Transverse colon (tissue), 4 donors: Measurements from ENCODE around the gene VPS13D. TPM values are rescaled to one million over a fixed set of nuclear protein-coding genes. Genes with fewer than 3 reads are reported as not detected.

Experiments
- DNase-seq: peaks from one replicate; pipeline ENCODE4 v3.0.0-alpha.2; 2019
- H3K27ac ChIP-seq, 4 donors: fragments of 200-600 bp; sonication (generic); 2 replicates each; pipeline ENCODE4 v1.5.1; 2016 to 2018; ENCODE audit warnings: inconsistent platforms in 4 of 4
- H3K27me3 ChIP-seq: fragments of 200-600 bp; sonication (generic); 2 replicates; pipeline ENCODE4 v1.5.1; 2017; ENCODE audit warnings: inconsistent platforms
- H3K36me3 ChIP-seq, 4 donors: fragments of 200-600 bp; sonication (generic); 2 replicates each; pipeline ENCODE4 v1.5.1; 2017 to 2019; ENCODE audit warnings: inconsistent platforms in 4 of 4
- H3K4me1 ChIP-seq, 4 donors: fragments of 200-600 bp; sonication (generic); 2 replicates each; pipeline ENCODE4 v1.5.1; 2017 to 2020; ENCODE audit warnings: inconsistent platforms in 4 of 4
- H3K4me3 ChIP-seq, 4 donors: fragments of 200-600 bp; sonication (generic); 1 replicate in 1 of 4; 2 replicates in 3 of 4; pipeline versions ENCODE4 v1.5.1 to v1.6.1; 2017 to 2019; ENCODE audit warnings: inconsistent platforms in 4 of 4
- H3K9me3 ChIP-seq, 2 donors: fragments of 200-600 bp; sonication (generic); 2 replicates each; pipeline ENCODE4 v1.5.1; 2017 to 2019; ENCODE audit warnings: inconsistent platforms in 2 of 2
- EP300 ChIP-seq: sonication (generic); formaldehyde crosslinking; IDR thresholded peaks from one replicate; pipeline ENCODE4 v1.6.1; 2017; ENCODE audit warnings: antibody characterized with exemption, low read depth
- POLR2A ChIP-seq: fragments of 450-650 bp; IDR thresholded peaks from one replicate; pipeline ENCODE4 v1.6.1; 2016; ENCODE audit warnings: antibody characterized with exemption, mild to moderate bottlenecking, moderate library complexity
- POLR2AphosphoS5 ChIP-seq, 3 donors: sonication (generic); formaldehyde crosslinking; IDR thresholded peaks; one replicate each; pipeline ENCODE4 v1.6.1; 2016; ENCODE audit warnings: antibody characterized with exemption in 3 of 3
- WGBS, 2 donors: methylation state at CpG; one replicate each; pipeline ENCODE4 v1.1.5; 2018; ENCODE audit warnings: low coverage in 1 of 2; 5-methylcytosine and 5-hydroxymethylcytosine counted together
- in situ Hi-C, 4 donors: fragments of 200-750 bp; cut with MboI; loops; one replicate each; pipeline versions ENCODE4 v1.15.0 to v1.15.1; 2017; ENCODE audit warnings: low sequenced_read_pairs in 3 of 4, low pct_ligation_motif_present in 1 of 4, low pct_unique_long_range_greater_than_20kb in 1 of 4
- intact Hi-C: fragments of 100-400 bp; cut with DNase I; formaldehyde crosslinking; loops from one replicate; pipeline ENCODE4 v1.15.1; 2023; ENCODE audit warnings: low total_unique reads
- total RNA-seq, 4 donors: library from RNA; depleted of rRNA; stranded (reverse); fragments of >200 nt; gene quantifications; one replicate each; pipeline ENCODE4 v1.1.0, GENCODE V29; 2016
- TF ChIP-seq, protein P1 (sequence below), 5 experiments: fragments of 200-600 bp in 3 of 5; fragments of 450-650 bp in 2 of 5; sonication (generic) in 3 of 5; IDR thresholded peaks; 1 replicate in 2 of 5; 2 replicates in 3 of 5; pipeline ENCODE4 v1.5.1; 2016 to 2017; ENCODE audit warnings: antibody characterized with exemption in 5 of 5, inconsistent platforms in 3 of 5, mild to moderate bottlenecking in 2 of 5, moderate library complexity in 1 of 5

VPS13D gene
- total RNA-seq, 4 donors from 2014 or later = 101 to 136 (median 116) TPM

DNA sequence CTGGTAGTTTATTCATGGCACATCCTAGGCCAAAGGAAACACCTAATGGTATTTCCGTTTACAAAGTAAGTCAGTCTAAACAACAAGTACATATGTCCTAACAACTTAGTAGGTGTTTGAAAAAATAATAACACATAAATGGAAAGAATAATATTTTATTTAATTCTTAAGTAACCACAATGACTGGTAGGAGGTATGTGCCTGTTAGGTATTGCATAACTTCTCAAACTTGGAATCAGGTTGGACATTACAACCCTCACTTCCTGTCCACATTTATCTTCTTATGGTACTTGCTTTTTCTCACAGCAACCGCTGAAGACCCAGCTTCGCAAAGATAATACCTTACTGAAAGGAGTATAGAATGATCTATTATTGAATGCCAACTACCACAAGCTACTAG is 64.2 kb downstream of the VPS13D start:
- TF ChIP-seq POLR2AphosphoS5 (IDR thresholded peaks at IDR 0.05) (no peak), POLR2A (no peak), EP300 (no peak)
- TF ChIP-seq, protein P1, sequence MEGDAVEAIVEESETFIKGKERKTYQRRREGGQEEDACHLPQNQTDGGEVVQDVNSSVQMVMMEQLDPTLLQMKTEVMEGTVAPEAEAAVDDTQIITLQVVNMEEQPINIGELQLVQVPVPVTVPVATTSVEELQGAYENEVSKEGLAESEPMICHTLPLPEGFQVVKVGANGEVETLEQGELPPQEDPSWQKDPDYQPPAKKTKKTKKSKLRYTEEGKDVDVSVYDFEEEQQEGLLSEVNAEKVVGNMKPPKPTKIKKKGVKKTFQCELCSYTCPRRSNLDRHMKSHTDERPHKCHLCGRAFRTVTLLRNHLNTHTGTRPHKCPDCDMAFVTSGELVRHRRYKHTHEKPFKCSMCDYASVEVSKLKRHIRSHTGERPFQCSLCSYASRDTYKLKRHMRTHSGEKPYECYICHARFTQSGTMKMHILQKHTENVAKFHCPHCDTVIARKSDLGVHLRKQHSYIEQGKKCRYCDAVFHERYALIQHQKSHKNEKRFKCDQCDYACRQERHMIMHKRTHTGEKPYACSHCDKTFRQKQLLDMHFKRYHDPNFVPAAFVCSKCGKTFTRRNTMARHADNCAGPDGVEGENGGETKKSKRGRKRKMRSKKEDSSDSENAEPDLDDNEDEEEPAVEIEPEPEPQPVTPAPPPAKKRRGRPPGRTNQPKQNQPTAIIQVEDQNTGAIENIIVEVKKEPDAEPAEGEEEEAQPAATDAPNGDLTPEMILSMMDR (IDR thresholded peaks at IDR 0.05) = no peak
- H3K27ac ChIP-seq = no peak overlapping the region
- H3K4me3 ChIP-seq = no peak overlapping the region
- in situ Hi-C loops (no loop called here), intact Hi-C loops (loop anchor here (10.0 kb wide), 1 partner anchor 1819 kb away; the partner anchor contains the start of genes DFFA and PEX14)
- no peaks in the 10 kb centered on the region for H3K9me3 ChIP-seq
- no peaks in the 10 kb centered on the region for H3K4me1 ChIP-seq
- DNase-seq = no peak
- H3K36me3 ChIP-seq = peaks cover 0 to 75% (median 23%) of the 10 kb centered on the region in 4 donors
- no peaks in the 10 kb centered on the region for H3K27me3 ChIP-seq
- WGBS, 2 donors = 97 to 99% methylated on average over 3 of the region's 3 CpGs

GRCh38 chr1:12296016-12296415 is 66.2 kb downstream of the VPS13D start:
- DNase-seq = no peak
- no peak for TF ChIP-seq POLR2A
- TF ChIP-seq POLR2AphosphoS5 (IDR thresholded peaks at IDR 0.05) = no peak
- no peak for TF ChIP-seq EP300
- TF ChIP-seq, protein P1 (IDR thresholded peaks at IDR 0.05) = no peak
- no peak overlapping the region for H3K4me3 ChIP-seq
- H3K36me3 ChIP-seq = peaks cover 0 to 65% (median 29%) of the 10 kb centered on the region in 4 donors
- in situ Hi-C loops (no loop called here), intact Hi-C loops (loop anchor here (10.0 kb wide), 1 partner anchor 1821 kb away; the partner anchor contains the start of genes DFFA and PEX14)
- H3K9me3 ChIP-seq = no peaks in the 10 kb centered on the region
- WGBS, 2 donors = 75 to 84% methylated on average over 3 of the region's 3 CpGs
- H3K4me1 ChIP-seq = no peaks in the 10 kb centered on the region
- H3K27me3 ChIP-seq = no peaks in the 10 kb centered on the region
- H3K27ac ChIP-seq = no peak overlapping the region

GRCh38 chr1:12296623-12297022 is 66.8 kb downstream of the VPS13D start:
- TF ChIP-seq EP300 (no peak), POLR2AphosphoS5 (IDR thresholded peaks at IDR 0.05) (no peak), POLR2A (no peak)
- TF ChIP-seq, protein P1 (IDR thresholded peaks at IDR 0.05) = no peak
- Histone ChIP-seq H3K4me3 (no peak overlapping the region), H3K27me3 (no peaks in the 10 kb centered on the region), H3K9me3 (no peaks in the 10 kb centered on the region), H3K27ac (no peak overlapping the region), H3K36me3 (peaks cover 0 to 59% (median 28%) of the 10 kb centered on the region in 4 donors), H3K4me1 (no peaks in the 10 kb centered on the region)
- DNase-seq = no peak
- intact Hi-C loops (loop anchor here (10.0 kb wide), 1 partner anchor 1822 kb away; the partner anchor contains the start of genes DFFA and PEX14), in situ Hi-C loops (no loop called here)
- WGBS, 2 donors = 60 to 74% methylated on average over 1 of the region's 1 CpG

DNA sequence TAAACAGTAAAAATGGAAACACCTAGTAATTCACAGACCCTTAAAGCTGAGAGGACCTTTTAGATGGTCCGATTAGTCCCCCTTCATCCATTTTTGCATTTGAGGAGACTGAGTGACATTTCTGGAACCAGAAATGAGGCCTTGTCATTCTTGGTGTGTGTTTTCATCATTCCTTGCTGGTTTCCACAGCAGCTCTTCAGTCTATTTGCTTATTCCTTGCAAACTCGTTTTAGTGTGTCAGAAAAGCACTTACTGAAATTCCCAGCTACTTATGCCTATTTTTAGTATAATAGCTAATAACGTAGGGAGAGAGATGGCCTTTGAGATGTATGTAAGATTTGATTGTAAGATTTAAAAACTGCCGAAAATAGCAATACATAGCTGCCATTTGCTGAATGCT is 70.9 kb downstream of the VPS13D start:
- intact Hi-C loops (no loop called here), in situ Hi-C loops (loop anchor here in 3 of 4 donors (25.0 kb wide), 2 partner anchors 337 to 362 kb away; partner anchors contain the start of gene AADACL4 (in 2 of the 3))
- Histone ChIP-seq H3K4me1 (no peaks in the 10 kb centered on the region), H3K27ac (no peak overlapping the region), H3K9me3 (no peaks in the 10 kb centered on the region), H3K27me3 (no peaks in the 10 kb centered on the region), H3K36me3 (peaks cover 0 to 51% (median 21%) of the 10 kb centered on the region in 4 donors), H3K4me3 (no peak overlapping the region)
- 82 to 91% methylated on average over 3 to 4 of the region's 4 CpGs for WGBS, 2 donors
- no peak for TF ChIP-seq EP300
- TF ChIP-seq POLR2A = no peak
- TF ChIP-seq, protein P1 (IDR thresholded peaks at IDR 0.05) = no peak
- no peak for TF ChIP-seq POLR2AphosphoS5 (IDR thresholded peaks at IDR 0.05)
- DNase-seq = no peak
